NCI-H2196 (cell line): ENCODE results near the gene MRTFA.
"Not testable (repeated sequence)": the region's sequence is repeated elsewhere in the genome, so short reads cannot be mapped to it uniquely, and the experiment has no call there.

ENCODE experiments used
- DNase-seq: peaks from one replicate; lab custom pipeline; 2025; ENCODE audit not compliant: unreplicated experiment; lab: John Stamatoyannopoulos, UW

MRTFA gene

GRCh38 chr22:40403141-40403540, 233.4 kb downstream of the MRTFA start:
- no peak for DNase-seq

DNA sequence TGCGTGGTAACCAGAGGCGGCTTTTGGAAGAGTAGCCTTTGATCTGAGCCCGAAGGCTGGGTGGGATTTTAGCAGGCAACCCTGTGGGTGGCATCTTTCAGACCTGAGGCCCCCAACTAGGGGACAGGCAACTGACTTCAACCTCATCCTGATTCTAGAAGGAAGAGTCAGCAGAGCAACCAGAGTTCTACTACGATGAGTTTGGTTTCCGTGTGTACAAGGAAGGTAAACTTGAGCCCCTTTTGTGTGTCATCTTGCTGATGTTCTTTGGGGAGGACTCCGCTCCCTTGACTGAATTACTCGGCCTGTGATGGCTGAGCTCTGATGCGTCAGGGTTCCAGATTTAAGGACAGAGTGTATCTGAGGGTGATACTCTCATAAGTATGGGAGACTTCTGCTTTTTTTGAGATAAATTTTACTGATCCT, 234.5 kb downstream of the MRTFA start:
- no peak for DNase-seq

- no peak for DNase-seq
These were observed 235.0 kb downstream of the MRTFA start for GRCh38 chr22:40401532-40401931.

DNA sequence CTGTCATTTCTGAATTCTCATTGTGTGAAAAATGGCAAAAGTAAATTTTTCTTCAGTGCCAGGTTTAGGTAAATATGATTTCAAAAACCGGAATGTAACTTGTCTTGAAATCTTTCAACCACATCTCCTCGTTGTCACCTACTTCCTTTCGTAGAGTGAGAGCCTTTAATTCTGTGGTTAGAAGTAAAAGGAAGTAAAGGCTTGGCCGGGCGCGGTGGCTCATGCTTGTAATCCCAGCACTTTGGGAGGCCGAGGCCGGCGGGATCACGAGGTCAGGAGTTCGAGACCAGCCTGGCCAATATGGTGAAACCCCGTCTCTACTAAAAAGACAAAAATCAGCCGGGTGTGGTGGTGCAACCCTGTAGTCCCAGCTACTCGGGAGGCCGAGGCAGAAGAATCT, 236.4 kb downstream of the MRTFA start:
- DNase-seq: no peak

GRCh38 chr22:40399621-40400020, 236.9 kb downstream of the MRTFA start:
- no peak for DNase-seq

DNA sequence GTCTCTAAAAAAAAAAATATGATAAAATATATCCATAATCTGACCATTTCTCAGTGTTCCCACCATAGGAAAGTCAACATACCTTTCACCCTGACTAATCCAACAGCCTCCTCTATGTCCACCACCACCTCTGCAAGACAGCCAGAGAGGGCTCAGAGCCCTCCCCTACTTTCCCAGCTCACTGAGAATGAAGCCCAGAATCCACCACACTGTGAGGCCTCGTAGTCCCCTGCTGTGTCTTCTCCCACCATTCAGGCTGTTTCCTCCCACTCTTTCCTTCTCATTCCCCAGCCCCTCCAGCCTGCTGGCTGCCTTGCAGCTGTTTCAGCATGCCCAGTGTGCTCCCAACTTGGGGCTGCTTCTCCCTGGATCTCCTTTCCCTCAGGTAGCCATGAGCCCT, 239.1 kb downstream of the MRTFA start:
- DNase-seq: no peak

- DNase-seq: peak; percentile 59
These were observed 239.6 kb downstream of the MRTFA start for GRCh38 chr22:40396882-40397281.

- no peak for DNase-seq
These were observed 240.9 kb downstream of the MRTFA start for GRCh38 chr22:40395607-40396006.

- no peak for DNase-seq
These were observed 241.9 kb downstream of the MRTFA start for GRCh38 chr22:40394607-40395006.

DNA sequence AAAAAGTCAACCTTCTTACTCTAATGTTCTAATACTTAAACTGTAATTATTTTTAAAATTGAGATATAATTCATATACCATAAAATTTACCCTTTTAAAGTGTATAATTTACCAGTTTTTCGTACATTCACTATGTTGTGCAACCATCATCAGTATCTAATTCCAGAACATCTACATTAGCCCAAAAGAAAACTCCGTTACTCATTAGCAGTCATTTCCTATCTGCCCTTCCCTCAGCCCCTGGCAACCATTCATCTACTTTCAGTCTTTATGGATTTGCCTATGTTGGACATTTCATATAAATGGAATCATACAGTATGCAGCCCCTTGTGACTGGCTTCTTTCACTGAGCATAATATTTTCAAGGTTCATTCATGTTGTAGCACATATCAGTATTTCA, 243.9 kb downstream of the MRTFA start:
- DNase-seq: no peak

DNA sequence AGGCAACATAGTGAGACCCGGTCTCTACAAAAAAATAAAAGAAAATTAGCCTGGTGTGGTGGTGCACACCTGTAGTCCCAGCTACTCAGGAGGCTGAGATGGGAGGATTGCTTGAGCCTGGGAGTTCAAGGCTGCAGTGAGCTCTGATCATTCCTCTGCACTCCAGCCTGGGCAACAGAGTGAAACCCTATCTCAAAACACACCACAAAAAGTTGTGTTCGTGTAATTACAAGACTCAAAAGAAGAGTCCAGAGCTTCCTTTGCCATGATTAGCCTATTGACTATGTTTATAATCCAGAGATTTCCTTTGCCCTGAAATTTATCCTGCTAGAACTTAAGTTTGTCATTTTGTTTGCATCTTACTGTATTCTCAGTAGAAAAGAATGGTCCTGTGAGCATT, 245.1 kb downstream of the MRTFA start:
- DNase-seq: no peak

- DNase-seq: no peak
These were observed 248.3 kb downstream of the MRTFA start for GRCh38 chr22:40388231-40388630.

- no peak for DNase-seq
These were observed 248.8 kb downstream of the MRTFA start for GRCh38 chr22:40387746-40388145.

GRCh38 chr22:40385036-40385782, 251.3 kb downstream of the MRTFA start:
- DNase-seq: no peak

DNA sequence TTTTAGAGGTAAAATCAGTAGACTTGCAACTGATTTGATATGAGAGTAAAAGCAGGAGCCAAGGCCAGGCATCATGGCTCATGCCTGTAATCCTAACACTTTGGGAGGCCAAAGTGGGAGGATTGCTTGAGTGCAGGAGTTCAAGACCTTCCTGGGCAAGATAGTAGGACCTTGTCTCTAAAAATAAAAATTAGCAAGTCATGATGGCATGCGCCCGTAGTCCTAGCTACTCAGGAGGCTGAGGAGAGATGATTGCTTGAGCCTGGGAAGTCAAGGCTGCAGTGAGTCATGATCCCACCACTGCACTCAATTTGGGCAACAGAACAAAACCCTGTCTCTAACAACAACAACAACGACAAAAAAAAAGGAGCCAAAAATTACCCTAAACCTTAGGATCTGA, 252.6 kb downstream of the MRTFA start:
- no peak for DNase-seq

GRCh38 chr22:40381461-40381860, 255.1 kb downstream of the MRTFA start:
- no peak for DNase-seq

DNA sequence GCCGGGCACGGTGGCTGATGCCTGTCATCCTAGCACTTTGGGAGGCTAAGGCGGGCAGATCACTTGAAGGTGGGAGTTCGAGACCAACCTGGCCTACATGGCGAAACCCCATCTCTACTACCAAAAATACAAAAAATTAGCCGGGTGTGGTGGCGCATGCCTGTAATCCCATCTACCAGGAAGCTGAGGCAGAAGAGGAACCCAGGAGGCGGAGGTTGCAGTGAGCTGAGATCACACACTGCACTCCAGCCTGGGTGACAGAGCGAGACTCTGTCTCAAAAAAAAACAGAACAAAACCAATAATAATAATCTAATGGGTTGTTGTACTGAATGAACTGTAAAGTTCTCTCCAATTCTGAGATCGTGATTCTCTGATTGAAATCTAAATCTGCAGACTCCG, 258.1 kb downstream of the MRTFA start:
- DNase-seq: not testable (repeated sequence)

DNA sequence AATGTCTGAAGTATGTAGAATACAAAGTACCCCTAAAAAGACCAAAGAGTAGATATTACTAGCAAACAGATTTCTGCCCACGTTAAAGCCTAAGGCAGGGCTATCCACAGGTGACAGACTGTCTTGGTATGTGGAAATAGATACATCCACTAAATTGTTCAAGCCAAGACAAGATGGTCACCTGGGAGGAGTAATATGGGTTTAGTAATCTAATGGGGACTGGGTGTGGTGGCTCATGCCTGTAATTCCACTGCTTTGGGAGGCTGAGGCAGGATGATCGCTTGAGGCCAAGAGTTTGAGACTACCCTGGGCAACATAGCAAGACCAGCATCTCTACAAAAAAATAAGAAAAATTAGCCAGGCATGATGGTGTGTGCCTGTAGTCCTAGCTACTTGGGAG, 258.6 kb downstream of the MRTFA start:
- no peak for DNase-seq

- DNase-seq: no peak
These were observed 260.4 kb downstream of the MRTFA start for GRCh38 chr22:40376149-40376548.

GRCh38 chr22:40374567-40374966, 262.0 kb downstream of the MRTFA start:
- no peak for DNase-seq

DNA sequence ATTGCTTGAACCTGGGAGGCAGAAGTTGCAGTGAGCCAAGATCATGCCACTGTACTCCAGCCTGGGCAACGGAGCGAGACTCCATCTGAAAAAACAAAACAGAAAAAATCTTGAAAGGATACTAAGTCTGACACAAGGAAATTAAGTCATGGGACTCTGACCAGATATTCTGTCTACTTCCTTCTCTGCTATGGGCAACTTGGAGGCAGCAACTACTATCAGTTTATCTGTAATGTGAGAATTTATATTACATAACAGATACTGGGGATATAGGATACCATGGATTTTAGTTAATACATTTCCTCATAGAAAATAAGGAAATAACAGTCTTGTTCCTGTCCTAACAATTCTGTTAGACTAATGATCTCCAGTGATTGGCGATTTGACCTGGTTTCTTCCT, 267.7 kb downstream of the MRTFA start:
- no peak for DNase-seq

GRCh38 chr22:40368016-40368415, 268.5 kb downstream of the MRTFA start:
- DNase-seq: no peak

- DNase-seq: no peak
These were observed 269.2 kb downstream of the MRTFA start for GRCh38 chr22:40367342-40367741.
